ENCODE measurements around the gene FUZ. TPM values are rescaled to one million over a fixed set of nuclear protein-coding genes. Genes with fewer than 3 reads are reported as not detected.

Gene FUZ
- total and polyA plus RNA-seq, 2 of the 8 experiments (the other 6 are each of a cell fraction or from before 2014, with no cell fraction given) = 28.4 to 33.9 TPM

- TF ChIP-seq CHD7 (IDR thresholded peaks at IDR 0.05; ENCODE audit: insufficient replicate concordance, low read length) (no peak), RXRA (IDR thresholded peaks at IDR 0.05; ENCODE audit: insufficient read depth, low read depth, low read length) (no peak), FOSL1 (IDR thresholded peaks at IDR 0.05; ENCODE audit: insufficient read depth, low read depth, low read length) (no peak), ASH2L (IDR thresholded peaks at IDR 0.05; ENCODE audit: low read length) (no peak), TBP (IDR thresholded peaks at IDR 0.05; ENCODE audit: low read depth, low read length) (no peak), KDM5A (IDR thresholded peaks at IDR 0.05; ENCODE audit: low read length) (no peak), EP300 (IDR thresholded peaks at IDR 0.05; ENCODE audit: borderline replicate concordance in 1 of 2, low read depth in 2 of 2, low read length in 2 of 2) (no peak), SIN3A (conservative IDR thresholded peaks at IDR 0.05 in 1 of 2, IDR thresholded peaks at IDR 0.05 in 1 of 2; ENCODE audit: low read depth in 1 of 2, low read length in 2 of 2) (no peak), CBX5 (IDR thresholded peaks at IDR 0.05; ENCODE audit: low read depth, low read length) (no peak), SUZ12 (IDR thresholded peaks at IDR 0.05; ENCODE audit: low read length) (no peak)
Observed at GRCh38 chr19:49843265-49843664, 30.2 kb upstream of the FUZ start (continued).

Data from H1 (cell line).